Activated naive CD8-positive, alpha-beta T cell treated with anti-CD3 and anti-CD28 coated beads, Interleukin-2, amount 50 U/mL, for 24 hours (primary cell): ENCODE measurements around the gene MYT1.
"Not testable (repeated sequence)": the region's sequence is repeated elsewhere in the genome, so short reads cannot be mapped to it uniquely, and the experiment has no call there.

Experiments used
- ATAC-seq: fragments of 150-1000 bp; cut with Tn5 transposase; one replicate; pipeline ENCODE4 v1.10.0; 2021
- DNase-seq: peaks from one replicate; pipeline ENCODE4 v3.0.0; 2021
- H3K27ac Mint-ChIP-seq: one replicate; pipeline ENCODE4 v1.8.0; 2021; ENCODE audit warnings: mild to moderate bottlenecking, mixed read lengths
- H3K27me3 Mint-ChIP-seq: one replicate; pipeline ENCODE4 v1.8.0; 2021; ENCODE audit warnings: mixed read lengths
- H3K36me3 Mint-ChIP-seq: one replicate; pipeline ENCODE4 v1.8.0; 2021; ENCODE audit warnings: low read depth, mixed read lengths
- H3K4me1 Mint-ChIP-seq: one replicate; pipeline ENCODE4 v1.8.0; 2021; ENCODE audit warnings: mixed read lengths
- H3K4me3 Mint-ChIP-seq: one replicate; pipeline ENCODE4 v1.8.0; 2021; ENCODE audit warnings: mild to moderate bottlenecking, moderate library complexity, mixed read lengths
- H3K9me3 Mint-ChIP-seq: one replicate; pipeline ENCODE4 v1.8.0; 2021; ENCODE audit warnings: mixed read lengths

The MYT1 gene

GRCh38 chr20:64182146-64182865 lies 18.1 kb downstream of the MYT1 start:
- Mint-ChIP-seq H3K4me3 (no peak overlapping the region), H3K27me3 (peaks cover 4% of the 10 kb centered on the region), H3K9me3 (peaks cover 4% of the 10 kb centered on the region), H3K4me1 (peaks cover 23% of the 10 kb centered on the region), H3K36me3 (no peaks in the 10 kb centered on the region), H3K27ac (no peak overlapping the region)
- DNase-seq (no peak), ATAC-seq (no peak)

- DNase-seq (no peak), ATAC-seq (no peak)
- no peak overlapping the region for H3K27ac Mint-ChIP-seq
- peaks cover 23% of the 10 kb centered on the region for H3K4me1 Mint-ChIP-seq
- peaks cover 4% of the 10 kb centered on the region for H3K9me3 Mint-ChIP-seq
- H3K36me3 Mint-ChIP-seq, result no peaks in the 10 kb centered on the region
- peaks cover 4% of the 10 kb centered on the region for H3K27me3 Mint-ChIP-seq
- no peak overlapping the region for H3K4me3 Mint-ChIP-seq
Observed at GRCh38 chr20:64183313-64183712, 19.1 kb downstream of the MYT1 start.

DNA sequence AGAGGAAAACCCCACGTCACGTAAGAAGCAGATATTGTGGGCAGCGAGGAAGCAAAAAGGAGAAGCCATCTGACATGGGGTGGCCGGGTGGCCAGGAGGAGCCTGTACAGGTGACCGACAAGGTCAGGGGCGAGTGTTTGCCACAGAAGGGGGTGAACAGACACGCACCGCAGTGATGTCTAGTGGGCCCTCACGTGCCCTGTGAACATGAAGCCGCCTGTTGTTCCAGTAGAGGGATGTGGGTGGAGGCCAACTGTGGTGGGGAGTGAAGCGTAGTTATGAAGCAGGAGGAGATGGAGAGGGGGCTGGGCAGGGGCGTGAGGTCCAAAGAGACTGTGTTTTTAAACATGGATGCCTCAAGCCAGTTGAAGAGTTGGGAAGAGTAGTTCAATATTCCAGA lies 20.5 kb downstream of the MYT1 start:
- peaks cover 4% of the 10 kb centered on the region for H3K27me3 Mint-ChIP-seq
- peaks cover 23% of the 10 kb centered on the region for H3K4me1 Mint-ChIP-seq
- H3K9me3 Mint-ChIP-seq, result peaks cover 3% of the 10 kb centered on the region
- H3K36me3 Mint-ChIP-seq, result no peaks in the 10 kb centered on the region
- no peak for DNase-seq
- H3K4me3 Mint-ChIP-seq, result no peak overlapping the region
- ATAC-seq, result no peak
- H3K27ac Mint-ChIP-seq, result no peak overlapping the region

- DNase-seq (no peak), ATAC-seq (no peak)
- Mint-ChIP-seq H3K4me1 (peaks cover 19% of the 10 kb centered on the region), H3K9me3 (no peaks in the 10 kb centered on the region), H3K27me3 (peaks cover 4% of the 10 kb centered on the region), H3K36me3 (no peaks in the 10 kb centered on the region), H3K27ac (no peak overlapping the region), H3K4me3 (no peak overlapping the region)
Observed at GRCh38 chr20:64185276-64185900, 21.1 kb downstream of the MYT1 start.

- peaks cover 15% of the 10 kb centered on the region for H3K4me1 Mint-ChIP-seq
- peaks cover 4% of the 10 kb centered on the region for H3K27me3 Mint-ChIP-seq
- H3K27ac Mint-ChIP-seq, result no peak overlapping the region
- DNase-seq, result no peak
- no peak overlapping the region for H3K4me3 Mint-ChIP-seq
- no peaks in the 10 kb centered on the region for H3K9me3 Mint-ChIP-seq
- H3K36me3 Mint-ChIP-seq, result no peaks in the 10 kb centered on the region
- no peak for ATAC-seq
Observed at GRCh38 chr20:64186071-64186598, 21.9 kb downstream of the MYT1 start.

DNA sequence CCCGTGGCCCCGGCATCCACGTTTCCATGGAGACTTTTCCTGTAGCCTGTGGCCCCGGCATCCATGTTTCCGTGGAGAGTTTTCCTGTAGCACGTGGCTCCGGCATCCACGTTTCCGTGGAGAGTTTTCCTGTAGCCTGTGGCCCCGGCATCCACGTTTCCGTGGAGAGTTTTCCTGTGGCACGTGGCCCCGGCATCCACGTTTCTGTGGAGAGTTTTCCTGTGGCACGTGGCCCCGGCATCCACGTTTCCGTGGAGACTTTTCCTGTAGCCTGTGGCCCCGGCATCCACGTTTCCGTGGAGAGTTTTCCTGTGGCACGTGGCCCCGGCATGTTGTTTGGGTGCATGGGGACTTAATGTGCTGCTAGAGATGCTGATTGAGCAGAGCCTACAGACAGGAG lies 23.0 kb downstream of the MYT1 start:
- not testable (repeated sequence) for H3K36me3 Mint-ChIP-seq, H3K4me3 Mint-ChIP-seq, DNase-seq, ATAC-seq, H3K27me3 Mint-ChIP-seq, H3K9me3 Mint-ChIP-seq, H3K27ac Mint-ChIP-seq
- H3K4me1 Mint-ChIP-seq, result peaks cover 12% of the 10 kb centered on the region

- ATAC-seq, result no peak
- no peak for DNase-seq
- no peak overlapping the region for H3K4me3 Mint-ChIP-seq
- H3K4me1 Mint-ChIP-seq, result peaks cover 12% of the 10 kb centered on the region
- no peaks in the 10 kb centered on the region for H3K9me3 Mint-ChIP-seq
- H3K27me3 Mint-ChIP-seq, result peaks cover 14% of the 10 kb centered on the region
- no peaks in the 10 kb centered on the region for H3K36me3 Mint-ChIP-seq
- H3K27ac Mint-ChIP-seq, result no peak overlapping the region
Observed at GRCh38 chr20:64188091-64188490, 23.8 kb downstream of the MYT1 start.

DNA sequence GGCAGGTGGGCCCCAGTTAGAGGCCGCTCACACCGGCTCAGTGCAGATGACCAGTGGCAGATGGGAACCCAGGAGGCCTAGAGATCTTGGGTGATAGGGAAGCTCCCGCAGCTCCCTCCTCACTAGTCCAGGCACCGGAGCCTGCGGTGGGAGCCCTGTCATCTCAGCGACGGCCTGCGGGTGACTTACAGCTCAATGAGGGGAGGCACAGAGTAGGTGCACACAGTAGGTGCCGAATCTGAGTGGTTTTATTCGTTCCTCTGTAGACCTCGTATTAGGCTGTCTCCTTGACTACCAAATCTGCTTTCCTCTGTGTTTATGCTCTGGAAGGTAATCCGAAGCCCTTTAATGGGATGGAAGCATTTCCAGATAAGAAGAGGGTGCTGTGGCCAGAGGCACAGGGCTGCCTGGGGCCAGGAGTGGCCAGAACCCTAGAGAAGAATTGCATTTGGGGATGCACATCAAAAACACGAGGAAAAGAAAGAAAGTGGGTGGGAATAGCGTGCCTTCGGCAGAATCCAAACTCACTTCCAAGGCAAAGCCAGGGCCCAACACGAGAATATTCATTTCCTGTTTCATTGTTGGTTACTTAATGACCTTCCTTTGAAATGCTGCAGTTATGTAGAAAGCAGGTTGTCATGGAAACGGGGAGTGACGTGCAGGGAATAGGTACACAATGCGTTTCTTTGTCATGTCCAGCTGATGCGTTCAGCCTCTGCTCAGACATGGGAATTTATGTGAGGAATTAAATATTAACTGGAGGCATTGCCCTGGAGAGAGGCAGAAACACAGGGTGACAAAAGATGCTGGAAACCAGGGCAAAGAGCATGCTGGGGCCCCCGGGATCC lies 24.7 kb downstream of the MYT1 start:
- Mint-ChIP-seq H3K27ac (no peak overlapping the region), H3K4me1 (peaks cover 12% of the 10 kb centered on the region), H3K27me3 (peaks cover 17% of the 10 kb centered on the region), H3K9me3 (no peaks in the 10 kb centered on the region), H3K4me3 (no peak overlapping the region), H3K36me3 (no peaks in the 10 kb centered on the region)
- ATAC-seq (no peak), DNase-seq (no peak)

- H3K27ac Mint-ChIP-seq, result no peak overlapping the region
- H3K36me3 Mint-ChIP-seq, result no peaks in the 10 kb centered on the region
- peaks cover 6% of the 10 kb centered on the region for H3K4me1 Mint-ChIP-seq
- DNase-seq, result no peak
- H3K4me3 Mint-ChIP-seq, result no peak overlapping the region
- ATAC-seq, result no peak
- peaks cover 18% of the 10 kb centered on the region for H3K27me3 Mint-ChIP-seq
- no peaks in the 10 kb centered on the region for H3K9me3 Mint-ChIP-seq
Observed at GRCh38 chr20:64189530-64189966, 25.3 kb downstream of the MYT1 start.

GRCh38 chr20:64189986-64190385 lies 25.7 kb downstream of the MYT1 start:
- ATAC-seq, result no peak
- no peaks in the 10 kb centered on the region for H3K36me3 Mint-ChIP-seq
- no peak overlapping the region for H3K4me3 Mint-ChIP-seq
- H3K4me1 Mint-ChIP-seq, result peaks cover 2% of the 10 kb centered on the region
- DNase-seq, result no peak
- H3K27me3 Mint-ChIP-seq, result peaks cover 18% of the 10 kb centered on the region
- H3K27ac Mint-ChIP-seq, result no peak overlapping the region
- H3K9me3 Mint-ChIP-seq, result no peaks in the 10 kb centered on the region

DNA sequence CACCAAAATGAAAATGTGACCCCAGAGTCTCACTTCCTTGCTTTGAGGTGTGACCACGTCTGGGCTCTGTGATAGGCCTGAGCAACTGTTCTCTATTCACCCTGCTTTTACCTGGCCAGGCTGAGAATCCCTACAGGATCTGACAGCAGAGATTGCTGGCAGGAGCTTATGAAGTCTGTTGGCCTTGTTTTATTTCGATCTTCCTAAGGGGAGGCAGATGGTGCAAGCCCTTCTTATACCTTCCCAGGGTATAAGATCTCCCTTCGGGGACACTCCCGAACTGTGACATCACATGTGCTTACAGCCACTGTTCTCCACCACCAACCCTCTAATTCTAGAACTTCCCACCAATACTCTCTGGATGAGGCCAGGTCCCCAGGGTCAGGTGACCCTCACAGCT lies 26.8 kb downstream of the MYT1 start:
- Mint-ChIP-seq H3K27ac (no peak overlapping the region), H3K4me3 (no peak overlapping the region), H3K4me1 (no peaks in the 10 kb centered on the region), H3K27me3 (peaks cover 18% of the 10 kb centered on the region), H3K36me3 (no peaks in the 10 kb centered on the region), H3K9me3 (no peaks in the 10 kb centered on the region)
- ATAC-seq, result no peak
- DNase-seq, result no peak

- H3K4me3 Mint-ChIP-seq, result no peak overlapping the region
- no peaks in the 10 kb centered on the region for H3K4me1 Mint-ChIP-seq
- no peak overlapping the region for H3K27ac Mint-ChIP-seq
- peaks cover 18% of the 10 kb centered on the region for H3K27me3 Mint-ChIP-seq
- ATAC-seq, result no peak
- no peaks in the 10 kb centered on the region for H3K9me3 Mint-ChIP-seq
- no peak for DNase-seq
- no peaks in the 10 kb centered on the region for H3K36me3 Mint-ChIP-seq
Observed at GRCh38 chr20:64192406-64192805, 28.2 kb downstream of the MYT1 start.

- H3K4me1 Mint-ChIP-seq, result no peaks in the 10 kb centered on the region
- no peaks in the 10 kb centered on the region for H3K36me3 Mint-ChIP-seq
- no peak overlapping the region for H3K4me3 Mint-ChIP-seq
- no peak for ATAC-seq
- H3K9me3 Mint-ChIP-seq, result no peaks in the 10 kb centered on the region
- H3K27ac Mint-ChIP-seq, result no peak overlapping the region
- peaks cover 18% of the 10 kb centered on the region for H3K27me3 Mint-ChIP-seq
- DNase-seq, result no peak
Observed at GRCh38 chr20:64193058-64193457, 28.8 kb downstream of the MYT1 start.

- Mint-ChIP-seq H3K4me1 (no peaks in the 10 kb centered on the region), H3K27ac (no peak overlapping the region), H3K4me3 (no peak overlapping the region), H3K9me3 (no peaks in the 10 kb centered on the region), H3K36me3 (no peaks in the 10 kb centered on the region), H3K27me3 (peaks cover 18% of the 10 kb centered on the region)
- no peak for ATAC-seq
- DNase-seq, result no peak
Observed at GRCh38 chr20:64194269-64194668, 30.0 kb downstream of the MYT1 start.

DNA sequence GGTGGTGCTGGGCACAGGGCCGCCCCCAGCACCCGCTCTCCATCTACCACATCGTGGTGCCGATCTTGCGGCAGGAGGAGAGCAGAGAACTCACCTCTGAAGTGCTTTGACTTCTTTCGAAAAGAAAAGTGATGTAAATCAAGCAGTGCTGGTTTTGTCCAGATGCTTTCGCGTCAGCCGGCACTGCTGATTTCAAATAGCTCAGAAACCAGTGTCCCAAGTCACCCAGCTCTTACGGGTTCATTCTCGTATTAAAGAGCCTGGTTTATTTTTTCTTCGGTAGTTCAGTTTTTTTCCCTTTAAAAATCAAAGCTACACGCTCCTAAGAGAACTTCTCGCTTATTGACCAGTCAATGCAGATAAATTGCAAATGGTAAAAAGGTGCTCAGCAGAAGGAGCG lies 32.1 kb downstream of the MYT1 start:
- DNase-seq, result no peak
- no peak for ATAC-seq
- no peaks in the 10 kb centered on the region for H3K9me3 Mint-ChIP-seq

More for the DNA sequence above, 32.1 kb downstream of the MYT1 start:
- no peak overlapping the region for H3K4me3 Mint-ChIP-seq
- H3K27me3 Mint-ChIP-seq, result peaks cover 20% of the 10 kb centered on the region
- H3K27ac Mint-ChIP-seq, result no peak overlapping the region
- no peaks in the 10 kb centered on the region for H3K36me3 Mint-ChIP-seq
- H3K4me1 Mint-ChIP-seq, result no peaks in the 10 kb centered on the region
